Trophoblast cell (in vitro differentiated cells and primary cell): Measurements from ENCODE around the gene TAMM41. TPM values are rescaled to one million over a fixed set of nuclear protein-coding genes. Genes with fewer than 3 reads are reported as not detected.
A peak's percentile ranks its signal among the peaks of the same experiment; 100 is the strongest.
"Not testable (repeated sequence)": the region's sequence is repeated elsewhere in the genome, so short reads cannot be mapped to it uniquely, and the experiment has no call there.

Experiments used
- DNase-seq, 2 donors: peaks; one replicate each; pipeline ENCODE4 v3.0.0-alpha.2; 2016
- H2AFZ ChIP-seq: 2 replicates; pipeline ENCODE4 v1.6.1; 2013; ENCODE audit warnings: low read length, moderate library complexity, mild to moderate bottlenecking; ENCODE audit not compliant: insufficient read depth, poor library complexity
- H2AK5ac ChIP-seq: 2 replicates; pipeline ENCODE4 v1.6.1; 2013; ENCODE audit warnings: mild to moderate bottlenecking, low read length
- H2BK120ac ChIP-seq: 2 replicates; pipeline ENCODE4 v1.6.1; 2013; ENCODE audit warnings: low read length, mild to moderate bottlenecking, moderate library complexity; ENCODE audit not compliant: insufficient read depth, poor library complexity
- H2BK12ac ChIP-seq: 2 replicates; pipeline ENCODE4 v1.6.1; 2013; ENCODE audit warnings: mild to moderate bottlenecking, low read length, moderate library complexity
- H2BK5ac ChIP-seq: 2 replicates; pipeline ENCODE4 v1.6.1; 2013; ENCODE audit warnings: low read length, low read depth, moderate library complexity, mild to moderate bottlenecking; ENCODE audit not compliant: poor library complexity
- H3K14ac ChIP-seq: 2 replicates; pipeline ENCODE4 v1.6.1; 2013; ENCODE audit warnings: mild to moderate bottlenecking, low read length
- H3K18ac ChIP-seq: 2 replicates; pipeline ENCODE4 v1.6.1; 2013; ENCODE audit warnings: mild to moderate bottlenecking, low read length
- H3K23ac ChIP-seq: 2 replicates; pipeline ENCODE4 v1.6.1; 2013; ENCODE audit warnings: low read length
- H3K27ac ChIP-seq: 2 replicates; pipeline ENCODE4 v1.5.1; 2013; ENCODE audit warnings: low read depth, mild to moderate bottlenecking, inconsistent platforms, low read length, moderate library complexity
- H3K27me3 ChIP-seq: 2 replicates; pipeline ENCODE4 v1.6.1; 2013; ENCODE audit warnings: inconsistent platforms, mild to moderate bottlenecking, low read length, moderate library complexity; ENCODE audit not compliant: insufficient read depth
- H3K36me3 ChIP-seq, 2 experiments: 1 replicate in 1 of 2; 2 replicates in 1 of 2; pipeline ENCODE4 v1.6.1; 2013; ENCODE audit warnings: low read length in 2 of 2, mild to moderate bottlenecking in 2 of 2, moderate library complexity in 1 of 2; ENCODE audit not compliant: insufficient read depth in 2 of 2, control insufficient read depth in 1 of 2
- H3K4ac ChIP-seq: 2 replicates; pipeline ENCODE4 v1.6.1; 2013; ENCODE audit warnings: low read depth, mild to moderate bottlenecking, low read length, moderate library complexity
- H3K4me1 ChIP-seq, 2 experiments: 1 replicate in 1 of 2; 2 replicates in 1 of 2; pipeline ENCODE4 v1.6.1; 2013; ENCODE audit warnings: low read length in 2 of 2, mild to moderate bottlenecking in 2 of 2, moderate library complexity in 1 of 2; ENCODE audit not compliant: insufficient read depth in 2 of 2, control insufficient read depth in 1 of 2
- H3K4me2 ChIP-seq: 2 replicates; pipeline ENCODE4 v1.6.1; 2013; ENCODE audit warnings: inconsistent platforms, mild to moderate bottlenecking, low read length, moderate library complexity
- H3K4me3 ChIP-seq: 2 replicates; pipeline ENCODE4 v1.5.1; 2013; ENCODE audit warnings: mild to moderate bottlenecking, low read depth, low read length, inconsistent platforms
- H3K79me1 ChIP-seq: one replicate; pipeline ENCODE4 v1.6.1; 2013; ENCODE audit warnings: low read length
- H3K79me2 ChIP-seq: 2 replicates; pipeline ENCODE4 v1.6.1; 2013; ENCODE audit warnings: low read length, mild to moderate bottlenecking; ENCODE audit not compliant: control insufficient read depth, insufficient read depth, poor library complexity
- H3K9ac ChIP-seq: 2 replicates; pipeline ENCODE4 v1.6.1; 2013; ENCODE audit warnings: mild to moderate bottlenecking, low read length
- H3K9me3 ChIP-seq: 2 replicates; pipeline ENCODE4 v1.6.1; 2013; ENCODE audit warnings: low read depth, mild to moderate bottlenecking, control low read depth, inconsistent platforms, low read length; ENCODE audit not compliant: insufficient read depth
- H4K12ac ChIP-seq: 2 replicates; pipeline ENCODE4 v1.6.1; 2013; ENCODE audit warnings: low read depth, mild to moderate bottlenecking, low read length, moderate library complexity
- H4K8ac ChIP-seq: 2 replicates; pipeline ENCODE4 v1.6.1; 2013; ENCODE audit warnings: low read depth, mild to moderate bottlenecking, low read length, moderate library complexity
- H4K91ac ChIP-seq: one replicate; pipeline ENCODE4 v1.6.1; 2013; ENCODE audit warnings: low read depth, mild to moderate bottlenecking, low read length, moderate library complexity
- WGBS: extraction: QIAGEN DNeasy Blood & Tissue Kit; methylation state at CpG from one replicate; pipeline ENCODE4 v1.1.7; 2013; ENCODE audit warnings: missing lambda C conversion rate; ENCODE audit not compliant: insufficient read length, insufficient coverage; ENCODE audit errors: extremely low coverage; 5-methylcytosine and 5-hydroxymethylcytosine counted together
- polyA plus RNA-seq: library from polyadenylated mRNA; stranded (reverse); fragments of 200-250 nt; gene quantifications from 2 replicates; pipeline ENCODE4 v1.2.3, GENCODE V29; 2013

The TAMM41 gene, protein sequence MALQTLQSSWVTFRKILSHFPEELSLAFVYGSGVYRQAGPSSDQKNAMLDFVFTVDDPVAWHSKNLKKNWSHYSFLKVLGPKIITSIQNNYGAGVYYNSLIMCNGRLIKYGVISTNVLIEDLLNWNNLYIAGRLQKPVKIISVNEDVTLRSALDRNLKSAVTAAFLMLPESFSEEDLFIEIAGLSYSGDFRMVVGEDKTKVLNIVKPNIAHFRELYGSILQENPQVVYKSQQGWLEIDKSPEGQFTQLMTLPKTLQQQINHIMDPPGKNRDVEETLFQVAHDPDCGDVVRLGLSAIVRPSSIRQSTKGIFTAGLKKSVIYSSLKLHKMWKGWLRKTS
- polyA plus RNA-seq = 16.3 and 16.4 TPM in 2 replicates

- Histone ChIP-seq H3K4me3 (peak within 1 kb of the TSS; percentile 98), H3K4me2 (peak within 1 kb of the TSS; percentile 93), H3K14ac (peak within 1 kb of the TSS; percentile 57), H3K79me2 (peaks cover 4% of the 10 kb centered on the region), H4K91ac (peak within 1 kb of the TSS; percentile 52), H3K79me1 (peaks cover 4% of the 10 kb centered on the region), H3K4me1 (peaks cover 0 to 7% of the 10 kb centered on the region in 2 experiments), H4K8ac (peak within 1 kb of the TSS; percentile 79), H3K36me3 (peaks cover 13 to 20% of the 10 kb centered on the region in 2 experiments), H3K27ac (no peak within 1 kb of the TSS), H4K12ac (peak within 1 kb of the TSS; percentile 73), H3K4ac (peak within 1 kb of the TSS; percentile 23), H3K23ac (no peak within 1 kb of the TSS), H2AFZ (peak within 1 kb of the TSS; percentile 95), H3K27me3 (no peaks in the 10 kb centered on the region), H3K9ac (peak within 1 kb of the TSS; percentile 99), H2AK5ac (peak within 1 kb of the TSS; percentile 22), H2BK120ac (peak within 1 kb of the TSS; percentile 28), H2BK12ac (no peak within 1 kb of the TSS), H3K18ac (peak within 1 kb of the TSS; percentile 34), H2BK5ac (no peak within 1 kb of the TSS), H3K9me3 (no peaks in the 10 kb centered on the region)
- peak; percentile 83 to 90 for DNase-seq
- WGBS = no CpG with 5 or more reads among the region's 71 CpGs
Measured at GRCh38 chr3:11846281-11847266, at the start of gene TAMM41. Gene TAMM41 (minus strand): TSS chr3:11846885. CDS start chr3:11846636, 249 bp downstream.

DNA sequence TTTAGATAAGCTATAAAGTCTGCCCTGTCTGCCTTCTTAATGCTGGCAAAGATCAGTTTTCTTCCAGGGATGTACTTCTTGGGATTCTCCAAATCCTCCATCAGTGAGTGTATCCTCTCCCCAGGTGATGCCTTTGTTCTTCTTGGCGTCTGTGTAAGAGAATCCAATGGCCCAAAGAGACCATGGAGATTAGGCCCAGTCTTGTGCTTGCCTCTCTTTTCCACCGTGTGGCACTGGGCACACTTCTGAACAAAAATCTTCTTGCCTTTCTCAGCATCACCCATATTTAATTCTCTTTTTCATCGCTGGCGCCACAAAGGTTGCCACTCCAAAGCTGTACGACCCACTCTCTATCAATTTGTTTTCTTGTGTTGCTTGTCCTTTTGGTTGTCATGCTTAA is 32.2 kb upstream of the TAMM41 start:
- Histone ChIP-seq H3K79me1 (no peaks in the 10 kb centered on the region), H4K8ac (no peak overlapping the region), H3K9ac (no peak overlapping the region), H3K14ac (no peak overlapping the region), H4K12ac (no peak overlapping the region), H2BK12ac (no peak overlapping the region), H3K4me3 (no peak overlapping the region), H3K27ac (no peak overlapping the region), H2AK5ac (no peak overlapping the region), H4K91ac (no peak overlapping the region), H3K36me3 (no peaks in the 10 kb centered on the region), H3K23ac (no peak overlapping the region), H3K18ac (no peak overlapping the region), H3K4me2 (no peak overlapping the region), H2BK5ac (no peak overlapping the region), H3K4me1 (no peaks in the 10 kb centered on the region), H3K4ac (no peak overlapping the region), H2BK120ac (no peak overlapping the region), H2AFZ (no peak overlapping the region), H3K27me3 (no peaks in the 10 kb centered on the region), H3K79me2 (no peaks in the 10 kb centered on the region), H3K9me3 (no peaks in the 10 kb centered on the region)
- DNase-seq = no peak
- WGBS = no CpG with 5 or more reads among the region's 5 CpGs

- not testable (repeated sequence) for H3K4me2 ChIP-seq, H2BK5ac ChIP-seq, H3K18ac ChIP-seq, H3K27me3 ChIP-seq, H4K91ac ChIP-seq, H3K23ac ChIP-seq, H2AFZ ChIP-seq, H3K79me1 ChIP-seq, H3K36me3 ChIP-seq, H2AK5ac ChIP-seq, H4K8ac ChIP-seq, H3K4me3 ChIP-seq, H4K12ac ChIP-seq, H3K9me3 ChIP-seq, H3K4me1 ChIP-seq, H3K9ac ChIP-seq, H3K27ac ChIP-seq, H2BK12ac ChIP-seq, H2BK120ac ChIP-seq, H3K4ac ChIP-seq, H3K79me2 ChIP-seq, H3K14ac ChIP-seq, DNase-seq
- WGBS = no CpG with 5 or more reads among the region's 1 CpG
Measured at GRCh38 chr3:11874707-11875106, 28.0 kb upstream of the TAMM41 start.

GRCh38 chr3:11863739-11864138 is 17.1 kb upstream of the TAMM41 start:
- not testable (repeated sequence) for H3K23ac ChIP-seq, H3K18ac ChIP-seq, H3K27me3 ChIP-seq, H3K9me3 ChIP-seq, H3K14ac ChIP-seq, H3K36me3 ChIP-seq, H2BK120ac ChIP-seq, H2AFZ ChIP-seq, H3K4me3 ChIP-seq, H3K27ac ChIP-seq, H2BK12ac ChIP-seq, H4K91ac ChIP-seq, H4K12ac ChIP-seq, H4K8ac ChIP-seq, H2AK5ac ChIP-seq, H3K79me1 ChIP-seq, H2BK5ac ChIP-seq, H3K4me1 ChIP-seq, H3K9ac ChIP-seq, DNase-seq, H3K4ac ChIP-seq, H3K79me2 ChIP-seq, H3K4me2 ChIP-seq
- WGBS = no CpG with 5 or more reads among the region's 1 CpG
